ENCODE results near the gene TBC1D22A. TPM values are rescaled to one million over a fixed set of nuclear protein-coding genes. Genes with fewer than 3 reads are reported as not detected.

TBC1D22A gene
- total RNA-seq, 1 experiment from 2014 or later, result 27.6 TPM

DNA sequence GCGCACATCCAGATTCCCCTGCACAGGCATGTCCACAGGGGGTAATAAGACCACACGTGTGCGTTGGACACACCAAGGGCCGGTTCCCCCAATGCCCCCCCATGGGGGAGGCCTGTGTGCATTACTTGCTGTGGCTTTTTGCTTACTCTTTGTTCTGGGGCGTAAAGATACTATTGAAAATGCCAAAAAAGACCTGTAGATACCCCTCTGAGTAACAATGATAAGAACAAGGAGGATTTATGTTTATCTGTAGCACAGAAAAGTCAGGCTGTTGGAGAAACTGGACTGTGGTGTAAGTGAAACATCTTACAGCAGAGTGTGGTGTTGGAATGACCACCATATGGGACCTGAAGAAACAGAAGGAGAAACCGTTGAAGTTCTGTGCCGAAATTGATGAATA is 103.2 kb downstream of the TBC1D22A start:
- CTCF ChIA-PET, result no interaction called here
- peaks cover 21% of the 10 kb centered on the region for H3K4me1 Mint-ChIP-seq (ENCODE audit: low read depth, unreplicated experiment)

DNA sequence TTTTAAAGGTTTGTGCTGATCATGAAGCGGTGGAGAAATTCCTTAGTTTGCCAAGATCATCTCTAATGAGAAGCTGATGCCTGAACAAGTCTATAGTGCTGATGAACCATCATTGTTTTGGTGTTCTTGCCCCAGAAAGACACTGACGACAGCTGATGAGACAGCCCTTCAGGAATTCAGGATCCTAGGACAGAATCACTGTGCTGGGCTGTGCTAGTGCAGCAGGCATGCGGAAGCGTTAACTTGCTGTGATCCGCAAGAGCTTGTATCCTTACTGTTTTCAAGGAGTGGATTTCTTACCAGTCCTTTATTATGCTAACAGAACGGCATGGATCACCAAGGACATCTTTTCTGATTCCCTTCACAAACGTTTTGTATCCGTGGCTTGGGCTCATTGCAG is 104.1 kb downstream of the TBC1D22A start:
- peaks cover 3% of the 10 kb centered on the region for H3K36me3 Mint-ChIP-seq (ENCODE audit: insufficient read depth, unreplicated experiment)
- CTCF ChIA-PET, result interaction anchor here (0.6 kb wide), 1 partner anchor 890 kb away, joined by 4 read pairs; the partner anchor contains the start of gene WNT7B
- no TSS peak for BruUV-seq (replicated peaks)
- no peaks in the 10 kb centered on the region for H3K27me3 Mint-ChIP-seq (ENCODE audit: unreplicated experiment)
- no peak for DNase-seq
- intact Hi-C loops (cut with micrococcal nuclease; ENCODE audit: unreplicated experiment), result no loop called here
- peaks cover 3% of the 10 kb centered on the region for H3K9me3 Mint-ChIP-seq (ENCODE audit: low read depth, unreplicated experiment)
- no peak overlapping the region for H3K27ac Mint-ChIP-seq (ENCODE audit: unreplicated experiment)
- peaks cover 21% of the 10 kb centered on the region for H3K4me1 Mint-ChIP-seq (ENCODE audit: low read depth, unreplicated experiment)
- TF ChIP-seq CTCF (IDR thresholded peaks at IDR 0.05; ENCODE audit: unreplicated experiment), result no peak
- H3K4me3 Mint-ChIP-seq (ENCODE audit: low read depth, unreplicated experiment), result no peak overlapping the region

More for the DNA sequence above, 103.2 kb downstream of the TBC1D22A start:
- DNase-seq, result no peak
- Mint-ChIP-seq H3K4me3 (ENCODE audit: low read depth, unreplicated experiment) (no peak overlapping the region), H3K27me3 (ENCODE audit: unreplicated experiment) (no peaks in the 10 kb centered on the region), H3K27ac (ENCODE audit: unreplicated experiment) (no peak overlapping the region), H3K9me3 (ENCODE audit: low read depth, unreplicated experiment) (no peaks in the 10 kb centered on the region), H3K36me3 (ENCODE audit: insufficient read depth, unreplicated experiment) (peaks cover 3% of the 10 kb centered on the region)
- no peak for TF ChIP-seq CTCF (IDR thresholded peaks at IDR 0.05; ENCODE audit: unreplicated experiment)
- intact Hi-C loops (cut with micrococcal nuclease; ENCODE audit: unreplicated experiment), result no loop called here
- no TSS peak for BruUV-seq (replicated peaks)

DNA sequence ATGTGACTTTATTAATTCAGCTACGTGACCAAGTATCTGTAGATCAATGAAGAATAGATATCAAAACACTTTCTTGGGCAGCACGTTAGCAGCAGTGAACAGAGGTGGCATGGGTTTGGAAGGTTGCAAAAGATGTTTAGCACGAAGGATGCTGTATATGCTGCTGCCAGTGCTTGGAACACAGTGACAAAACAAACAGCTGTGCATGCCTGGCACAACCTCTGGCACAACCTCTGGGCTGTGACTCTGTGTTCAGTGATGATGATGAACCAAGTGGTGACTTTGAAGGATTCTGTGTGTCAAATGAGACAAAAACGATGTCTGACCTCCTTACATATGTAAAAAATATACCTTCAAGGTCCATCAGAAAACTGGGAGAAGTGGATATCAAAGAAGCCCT is 104.7 kb downstream of the TBC1D22A start:
- CTCF ChIA-PET, result interaction anchor here (0.6 kb wide), 1 partner anchor 890 kb away, joined by 4 read pairs; the partner anchor contains the start of gene WNT7B

DNA sequence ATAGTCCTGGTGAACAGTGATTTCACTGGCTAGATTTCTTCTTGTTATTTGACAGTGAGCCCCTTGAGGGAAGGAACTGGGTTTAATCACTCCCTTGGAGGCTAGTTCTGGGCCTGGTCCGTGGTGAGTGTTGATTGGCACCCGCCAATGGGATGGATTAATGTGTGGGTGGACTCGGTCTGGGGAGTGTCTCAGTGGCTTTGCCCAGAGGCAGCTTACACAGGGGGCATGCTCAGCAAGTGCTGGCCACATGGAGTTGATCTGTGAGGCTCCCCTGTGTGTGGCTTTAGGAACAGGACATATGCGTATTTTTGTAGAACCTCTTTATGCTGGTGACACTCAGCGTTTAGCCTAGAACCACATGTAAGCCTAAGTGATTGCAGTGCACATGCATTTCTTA is 106.9 kb downstream of the TBC1D22A start:
- intact Hi-C loops (cut with micrococcal nuclease; ENCODE audit: unreplicated experiment), result no loop called here
- CTCF ChIA-PET, result no interaction called here
- peaks cover 3% of the 10 kb centered on the region for H3K36me3 Mint-ChIP-seq (ENCODE audit: insufficient read depth, unreplicated experiment)
- H3K4me3 Mint-ChIP-seq (ENCODE audit: low read depth, unreplicated experiment), result no peak overlapping the region
- no peak overlapping the region for H3K27ac Mint-ChIP-seq (ENCODE audit: unreplicated experiment)
- no peak for DNase-seq
- H3K4me1 Mint-ChIP-seq (ENCODE audit: low read depth, unreplicated experiment), result no peaks in the 10 kb centered on the region
- H3K27me3 Mint-ChIP-seq (ENCODE audit: unreplicated experiment), result no peaks in the 10 kb centered on the region
- no peak for TF ChIP-seq CTCF (IDR thresholded peaks at IDR 0.05; ENCODE audit: unreplicated experiment)
- no TSS peak for BruUV-seq (replicated peaks)
- H3K9me3 Mint-ChIP-seq (ENCODE audit: low read depth, unreplicated experiment), result peaks cover 3% of the 10 kb centered on the region

More for the DNA sequence above, 104.7 kb downstream of the TBC1D22A start:
- TF ChIP-seq CTCF (IDR thresholded peaks at IDR 0.05; ENCODE audit: unreplicated experiment), result no peak
- H3K4me3 Mint-ChIP-seq (ENCODE audit: low read depth, unreplicated experiment), result no peak overlapping the region
- intact Hi-C loops (cut with micrococcal nuclease; ENCODE audit: unreplicated experiment), result no loop called here
- peaks cover 3% of the 10 kb centered on the region for H3K9me3 Mint-ChIP-seq (ENCODE audit: low read depth, unreplicated experiment)
- peaks cover 20% of the 10 kb centered on the region for H3K4me1 Mint-ChIP-seq (ENCODE audit: low read depth, unreplicated experiment)
- no peaks in the 10 kb centered on the region for H3K27me3 Mint-ChIP-seq (ENCODE audit: unreplicated experiment)
- no peak for DNase-seq
- no peak overlapping the region for H3K27ac Mint-ChIP-seq (ENCODE audit: unreplicated experiment)
- BruUV-seq (replicated peaks), result no TSS peak
- H3K36me3 Mint-ChIP-seq (ENCODE audit: insufficient read depth, unreplicated experiment), result peaks cover 3% of the 10 kb centered on the region
